PC-9 (cell line): ENCODE measurements around the gene TAS2R3.

Experiments
- CTCF ChIP-seq: fragments of 200-600 bp; sonication (generic); conservative IDR thresholded peaks from 2 replicates; pipeline ENCODE4 v1.6.1; 2017; ENCODE audit warnings: mixed run types, antibody characterized with exemption, mild to moderate bottlenecking, moderate library complexity
- EZH2 ChIP-seq: fragments of 200-600 bp; sonication (generic); IDR thresholded peaks from 2 replicates; pipeline ENCODE4 v1.8.0; 2017; ENCODE audit warnings: antibody characterized with exemption, low read depth

GRCh38 chr7:141717450-141717849 is 46.4 kb upstream of the TAS2R3 start:
- no peak for TF ChIP-seq EZH2
- no peak for TF ChIP-seq CTCF
